Measurements from ENCODE around the gene ZIC5.

- TF ChIP-seq, protein P1, sequence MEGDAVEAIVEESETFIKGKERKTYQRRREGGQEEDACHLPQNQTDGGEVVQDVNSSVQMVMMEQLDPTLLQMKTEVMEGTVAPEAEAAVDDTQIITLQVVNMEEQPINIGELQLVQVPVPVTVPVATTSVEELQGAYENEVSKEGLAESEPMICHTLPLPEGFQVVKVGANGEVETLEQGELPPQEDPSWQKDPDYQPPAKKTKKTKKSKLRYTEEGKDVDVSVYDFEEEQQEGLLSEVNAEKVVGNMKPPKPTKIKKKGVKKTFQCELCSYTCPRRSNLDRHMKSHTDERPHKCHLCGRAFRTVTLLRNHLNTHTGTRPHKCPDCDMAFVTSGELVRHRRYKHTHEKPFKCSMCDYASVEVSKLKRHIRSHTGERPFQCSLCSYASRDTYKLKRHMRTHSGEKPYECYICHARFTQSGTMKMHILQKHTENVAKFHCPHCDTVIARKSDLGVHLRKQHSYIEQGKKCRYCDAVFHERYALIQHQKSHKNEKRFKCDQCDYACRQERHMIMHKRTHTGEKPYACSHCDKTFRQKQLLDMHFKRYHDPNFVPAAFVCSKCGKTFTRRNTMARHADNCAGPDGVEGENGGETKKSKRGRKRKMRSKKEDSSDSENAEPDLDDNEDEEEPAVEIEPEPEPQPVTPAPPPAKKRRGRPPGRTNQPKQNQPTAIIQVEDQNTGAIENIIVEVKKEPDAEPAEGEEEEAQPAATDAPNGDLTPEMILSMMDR (conservative IDR thresholded peaks at IDR 0.05 in 1 of 2, IDR thresholded peaks at IDR 0.05 in 1 of 2; ENCODE audit: low read depth in 1 of 2, low read length in 2 of 2) = no peak
- peak; percentile 16 for TF ChIP-seq EZH2 (IDR thresholded peaks at IDR 0.05; ENCODE audit: low read length, missing control alignments)
These were observed 1.7 kb upstream of the ZIC5 start for GRCh38 chr13:99973163-99973807.
